ENCODE measurements around the gene MLXIP.

Gene MLXIP

GRCh38 chr12:122124370-122124769, 45.8 kb downstream of the MLXIP start:
- H2AFZ ChIP-seq (ENCODE audit: low read length) = no peak overlapping the region
- H3K27ac ChIP-seq (replicated peaks; ENCODE audit: low read length) = no peak overlapping the region
- H3K4me3 ChIP-seq (ENCODE audit: low read length in 2 of 2) = no peak overlapping the region
- no peak overlapping the region for H3K23ac ChIP-seq (ENCODE audit: low read depth, low read length, poor library complexity)
- no peak overlapping the region for H4K91ac ChIP-seq (ENCODE audit: low read depth, low read length, poor library complexity)
- no peak overlapping the region for H2BK12ac ChIP-seq (ENCODE audit: low read length)
- H2BK15ac ChIP-seq (ENCODE audit: low read length) = no peak overlapping the region
- H2BK120ac ChIP-seq (ENCODE audit: low read depth, low read length) = no peak overlapping the region
- H2AK5ac ChIP-seq (ENCODE audit: low read depth, low read length) = no peak overlapping the region
- no peaks in the 10 kb centered on the region for H3K27me3 ChIP-seq (ENCODE audit: control insufficient read depth in 3 of 3, insufficient read depth in 3 of 3, low read depth in 1 of 3, low read length in 3 of 3)
- WGBS, 2 donors (ENCODE audit: extremely low coverage in 2 of 2, insufficient read length in 2 of 2, insufficient replicate concordance in 1 of 2) = no CpG with 5 or more reads among the region's 14 CpGs
- no peak overlapping the region for H3K18ac ChIP-seq (ENCODE audit: low read length)
- H4K8ac ChIP-seq (ENCODE audit: low read depth, low read length) = no peak overlapping the region
- peaks cover 4 to 6% of the 10 kb centered on the region in 2 donors for H3K4me1 ChIP-seq (ENCODE audit: control insufficient read depth in 2 of 2, insufficient read depth in 1 of 2, low read depth in 1 of 2, low read length in 2 of 2)
- H3K4me2 ChIP-seq (ENCODE audit: insufficient read depth, low read length, poor library complexity, severe bottlenecking) = no peak overlapping the region
- DNase-seq (ENCODE audit: low spot score) = no peak
- H2BK5ac ChIP-seq (ENCODE audit: low read length) = no peak overlapping the region
- H3K9ac ChIP-seq (ENCODE audit: low read depth, low read length, poor library complexity) = no peak overlapping the region
- H3K36me3 ChIP-seq (replicated peaks in 1 of 2; ENCODE audit: control insufficient read depth in 2 of 2, insufficient read depth in 2 of 2, low read length in 2 of 2) = peaks cover 2 to 25% of the 10 kb centered on the region in 2 donors
- H3K9me3 ChIP-seq (replicated peaks in 1 of 2; ENCODE audit: control insufficient read depth in 2 of 2, insufficient read depth in 1 of 2, low read depth in 1 of 2, low read length in 2 of 2) = no peaks in the 10 kb centered on the region
- no peaks in the 10 kb centered on the region for H3K79me1 ChIP-seq (ENCODE audit: low read depth, low read length)
- H3K14ac ChIP-seq (ENCODE audit: low read length) = no peak overlapping the region
- no peak overlapping the region for H3K4ac ChIP-seq (ENCODE audit: low read length)

- H3K9ac ChIP-seq (ENCODE audit: low read depth, low read length, poor library complexity) = peak overlapping the region; percentile 54
- no peaks in the 10 kb centered on the region for H3K9me3 ChIP-seq (replicated peaks in 1 of 2; ENCODE audit: control insufficient read depth in 2 of 2, insufficient read depth in 1 of 2, low read depth in 1 of 2, low read length in 2 of 2)
- no peak overlapping the region for H2BK120ac ChIP-seq (ENCODE audit: low read depth, low read length)
- peaks cover 3 to 4% of the 10 kb centered on the region in 2 donors for H3K4me1 ChIP-seq (ENCODE audit: control insufficient read depth in 2 of 2, insufficient read depth in 1 of 2, low read depth in 1 of 2, low read length in 2 of 2)
- no peak overlapping the region for H2AK5ac ChIP-seq (ENCODE audit: low read depth, low read length)
- H3K27me3 ChIP-seq (ENCODE audit: control insufficient read depth in 3 of 3, insufficient read depth in 3 of 3, low read depth in 1 of 3, low read length in 3 of 3) = no peaks in the 10 kb centered on the region
- H3K79me1 ChIP-seq (ENCODE audit: low read depth, low read length) = no peaks in the 10 kb centered on the region
- no peak overlapping the region for H2BK15ac ChIP-seq (ENCODE audit: low read length)
- H3K4me3 ChIP-seq (ENCODE audit: low read length in 2 of 2) = no peak overlapping the region
- no peak overlapping the region for H3K23ac ChIP-seq (ENCODE audit: low read depth, low read length, poor library complexity)
- WGBS, 2 donors (ENCODE audit: extremely low coverage in 2 of 2, insufficient read length in 2 of 2, insufficient replicate concordance in 1 of 2) = no CpG with 5 or more reads among the region's 13 CpGs
- no peak overlapping the region for H3K4me2 ChIP-seq (ENCODE audit: insufficient read depth, low read length, poor library complexity, severe bottlenecking)
- no peak overlapping the region for H3K4ac ChIP-seq (ENCODE audit: low read length)
- peak overlapping the region; percentile 56 for H4K8ac ChIP-seq (ENCODE audit: low read depth, low read length)
- H4K91ac ChIP-seq (ENCODE audit: low read depth, low read length, poor library complexity) = no peak overlapping the region
- H2BK12ac ChIP-seq (ENCODE audit: low read length) = no peak overlapping the region
- no peak overlapping the region for H2BK5ac ChIP-seq (ENCODE audit: low read length)
- no peak overlapping the region for H3K18ac ChIP-seq (ENCODE audit: low read length)
- H2AFZ ChIP-seq (ENCODE audit: low read length) = no peak overlapping the region
- H3K27ac ChIP-seq (replicated peaks; ENCODE audit: low read length) = no peak overlapping the region
- H3K36me3 ChIP-seq (replicated peaks in 1 of 2; ENCODE audit: control insufficient read depth in 2 of 2, insufficient read depth in 2 of 2, low read length in 2 of 2) = peaks cover 9 to 38% of the 10 kb centered on the region in 2 donors
- no peak for DNase-seq (ENCODE audit: low spot score)
- H3K14ac ChIP-seq (ENCODE audit: low read length) = no peak overlapping the region
These were observed 47.1 kb downstream of the MLXIP start for GRCh38 chr12:122125452-122126341.

DNA sequence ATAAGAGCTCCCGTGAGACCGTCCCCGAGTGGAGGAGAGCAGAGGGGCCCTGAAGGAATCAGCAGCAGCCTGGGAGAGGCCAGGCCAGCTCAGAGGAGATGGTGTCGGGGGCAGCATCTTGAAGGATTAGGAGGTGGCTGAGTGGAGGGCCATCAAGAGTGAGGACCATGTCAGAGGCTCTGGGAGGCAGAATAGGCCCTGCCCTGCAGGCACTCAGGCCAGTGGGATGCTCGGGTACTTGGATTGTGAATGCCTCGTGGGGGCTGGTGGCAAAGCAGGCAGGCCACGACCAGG, 47.7 kb downstream of the MLXIP start:
- whole genome bisulfite sequencing, 2 donors (ENCODE audit: extremely low coverage in 2 of 2, insufficient read length in 2 of 2, insufficient replicate concordance in 1 of 2) = no CpG with 5 or more reads among the region's 7 CpGs

DNA sequence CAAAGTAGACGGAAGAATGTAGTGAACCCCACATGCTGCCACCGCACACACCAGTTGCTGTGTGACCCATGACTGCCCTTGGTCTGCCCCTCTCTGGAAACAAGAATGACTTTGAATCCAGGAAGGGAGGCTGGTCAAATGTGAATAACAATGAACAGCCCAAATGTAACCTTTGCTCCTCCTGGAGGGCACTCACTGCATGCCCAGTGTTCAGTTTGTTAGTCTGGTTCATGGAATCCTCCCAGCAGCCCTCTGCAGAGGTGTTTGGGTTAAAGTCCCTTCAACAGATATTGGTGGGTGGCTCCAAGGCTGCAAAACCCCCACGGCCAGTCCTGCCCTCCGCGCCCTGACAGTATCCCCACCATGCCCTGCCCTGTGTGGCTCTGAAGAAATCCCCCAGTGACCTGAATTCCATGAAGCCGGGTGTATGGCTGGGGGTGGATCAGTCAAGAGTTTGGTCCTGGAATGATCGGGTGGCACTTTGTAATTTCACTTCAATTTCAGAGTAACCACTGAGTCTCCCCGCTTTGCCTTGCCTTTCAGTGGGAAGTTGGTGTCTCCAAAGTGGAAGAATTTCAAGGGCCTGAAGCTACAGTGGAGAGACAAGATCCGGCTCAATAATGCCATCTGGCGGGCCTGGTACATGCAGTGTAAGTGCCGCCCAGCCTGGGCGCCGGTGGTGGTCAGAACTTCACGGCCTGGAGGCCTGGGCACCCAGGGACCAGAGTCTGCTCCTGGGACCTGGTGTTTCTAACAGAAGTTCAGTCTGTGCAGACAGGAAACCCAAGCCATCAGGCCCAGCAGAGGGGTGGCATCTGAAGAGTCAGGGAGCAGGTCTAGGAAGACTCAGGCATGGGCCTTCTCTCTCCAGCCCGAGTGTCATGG, 48.4 kb downstream of the MLXIP start:
- H3K9ac ChIP-seq (ENCODE audit: low read depth, low read length, poor library complexity) = no peak overlapping the region
- H3K14ac ChIP-seq (ENCODE audit: low read length) = no peak overlapping the region
- H3K27ac ChIP-seq (replicated peaks; ENCODE audit: low read length) = no peak overlapping the region
- H2AK5ac ChIP-seq (ENCODE audit: low read depth, low read length) = no peak overlapping the region
- DNase-seq (ENCODE audit: low spot score) = no peak
- no peak overlapping the region for H3K4me2 ChIP-seq (ENCODE audit: insufficient read depth, low read length, poor library complexity, severe bottlenecking)
- peak overlapping the region; percentile 17 for H2BK5ac ChIP-seq (ENCODE audit: low read length)
- H3K27me3 ChIP-seq (ENCODE audit: control insufficient read depth in 3 of 3, insufficient read depth in 3 of 3, low read depth in 1 of 3, low read length in 3 of 3) = no peaks in the 10 kb centered on the region
- H3K23ac ChIP-seq (ENCODE audit: low read depth, low read length, poor library complexity) = no peak overlapping the region
- no peak overlapping the region for H2BK120ac ChIP-seq (ENCODE audit: low read depth, low read length)
- H2BK15ac ChIP-seq (ENCODE audit: low read length) = no peak overlapping the region
- no peak overlapping the region for H3K4me3 ChIP-seq (ENCODE audit: low read length in 2 of 2)
- H3K79me1 ChIP-seq (ENCODE audit: low read depth, low read length) = no peaks in the 10 kb centered on the region
- no peak overlapping the region for H3K4ac ChIP-seq (ENCODE audit: low read length)
- peaks cover 10 to 48% of the 10 kb centered on the region in 2 donors for H3K36me3 ChIP-seq (replicated peaks in 1 of 2; ENCODE audit: control insufficient read depth in 2 of 2, insufficient read depth in 2 of 2, low read length in 2 of 2)
- no peak overlapping the region for H4K8ac ChIP-seq (ENCODE audit: low read depth, low read length)
- no peak overlapping the region for H4K91ac ChIP-seq (ENCODE audit: low read depth, low read length, poor library complexity)
- H3K9me3 ChIP-seq (replicated peaks in 1 of 2; ENCODE audit: control insufficient read depth in 2 of 2, insufficient read depth in 1 of 2, low read depth in 1 of 2, low read length in 2 of 2) = no peaks in the 10 kb centered on the region
- WGBS, 2 donors (ENCODE audit: extremely low coverage in 2 of 2, insufficient read length in 2 of 2, insufficient replicate concordance in 1 of 2) = no CpG with 5 or more reads among the region's 15 CpGs
- H2BK12ac ChIP-seq (ENCODE audit: low read length) = no peak overlapping the region
- H3K18ac ChIP-seq (ENCODE audit: low read length) = no peak overlapping the region
- H3K4me1 ChIP-seq (ENCODE audit: control insufficient read depth in 2 of 2, insufficient read depth in 1 of 2, low read depth in 1 of 2, low read length in 2 of 2) = peaks cover under 1 to 4% of the 10 kb centered on the region in 2 donors
- no peak overlapping the region for H2AFZ ChIP-seq (ENCODE audit: low read length)

More for the DNA sequence above, 47.7 kb downstream of the MLXIP start:
- Histone ChIP-seq H3K4me1 (ENCODE audit: control insufficient read depth in 2 of 2, insufficient read depth in 1 of 2, low read depth in 1 of 2, low read length in 2 of 2) (peaks cover 3 to 4% of the 10 kb centered on the region in 2 donors), H4K8ac (ENCODE audit: low read depth, low read length) (no peak overlapping the region), H3K4ac (ENCODE audit: low read length) (no peak overlapping the region), H3K79me1 (ENCODE audit: low read depth, low read length) (no peaks in the 10 kb centered on the region), H2BK12ac (ENCODE audit: low read length) (no peak overlapping the region), H2AFZ (ENCODE audit: low read length) (no peak overlapping the region), H2AK5ac (ENCODE audit: low read depth, low read length) (no peak overlapping the region), H2BK5ac (ENCODE audit: low read length) (no peak overlapping the region), H3K27me3 (ENCODE audit: control insufficient read depth in 3 of 3, insufficient read depth in 3 of 3, low read depth in 1 of 3, low read length in 3 of 3) (no peaks in the 10 kb centered on the region), H3K9ac (ENCODE audit: low read depth, low read length, poor library complexity) (peak overlapping the region; percentile 52), H2BK120ac (ENCODE audit: low read depth, low read length) (no peak overlapping the region), H4K91ac (ENCODE audit: low read depth, low read length, poor library complexity) (no peak overlapping the region), H2BK15ac (ENCODE audit: low read length) (no peak overlapping the region), H3K18ac (ENCODE audit: low read length) (no peak overlapping the region), H3K9me3 (replicated peaks in 1 of 2; ENCODE audit: control insufficient read depth in 2 of 2, insufficient read depth in 1 of 2, low read depth in 1 of 2, low read length in 2 of 2) (no peaks in the 10 kb centered on the region), H3K4me2 (ENCODE audit: insufficient read depth, low read length, poor library complexity, severe bottlenecking) (no peak overlapping the region), H3K36me3 (replicated peaks in 1 of 2; ENCODE audit: control insufficient read depth in 2 of 2, insufficient read depth in 2 of 2, low read length in 2 of 2) (peaks cover 10 to 42% of the 10 kb centered on the region in 2 donors), H3K14ac (ENCODE audit: low read length) (no peak overlapping the region), H3K23ac (ENCODE audit: low read depth, low read length, poor library complexity) (no peak overlapping the region), H3K4me3 (ENCODE audit: low read length in 2 of 2) (no peak overlapping the region), H3K27ac (replicated peaks; ENCODE audit: low read length) (no peak overlapping the region)
- DNase-seq (ENCODE audit: low spot score) = no peak
